AG04449 (cell line): Measurements from ENCODE around the gene WFDC2.
A peak's percentile ranks its signal among the peaks of the same experiment; 100 is the strongest.
"Not testable (repeated sequence)": the region's sequence is repeated elsewhere in the genome, so short reads cannot be mapped to it uniquely, and the experiment has no call there.

Experiments used
- CTCF ChIA-PET: fragments of 350-600 bp; formaldehyde crosslinking; extraction: SDS; loops from one replicate; lab custom pipeline; 2021; ENCODE audit warnings: antibody characterized with exemption; lab: Yijun Ruan, JAX
- POLR2A ChIA-PET: fragments of 400-600, 350-600 bp; formaldehyde crosslinking; extraction: SDS; loops from one replicate; lab custom pipeline; 2020; ENCODE audit warnings: antibody characterized with exemption, inconsistent platforms; lab: Yijun Ruan, JAX
- DNase-seq: peaks from one replicate; pipeline ENCODE4 v3.0.0-alpha.2; 2010; ENCODE audit warnings: low read depth, low spot score
- H3K4me3 ChIP-seq: 2 replicates; pipeline ENCODE4 v1.5.1; 2011; ENCODE audit warnings: low read depth, mild to moderate bottlenecking, control low read depth, low read length
- CTCF ChIP-seq: IDR thresholded peaks from one replicate; pipeline ENCODE4 v1.5.1; 2011; ENCODE audit warnings: mild to moderate bottlenecking, moderate library complexity, low read length, control low read depth, inconsistent platforms; ENCODE audit not compliant: insufficient read depth; ENCODE audit errors: missing control alignments

The WFDC2 gene

DNA sequence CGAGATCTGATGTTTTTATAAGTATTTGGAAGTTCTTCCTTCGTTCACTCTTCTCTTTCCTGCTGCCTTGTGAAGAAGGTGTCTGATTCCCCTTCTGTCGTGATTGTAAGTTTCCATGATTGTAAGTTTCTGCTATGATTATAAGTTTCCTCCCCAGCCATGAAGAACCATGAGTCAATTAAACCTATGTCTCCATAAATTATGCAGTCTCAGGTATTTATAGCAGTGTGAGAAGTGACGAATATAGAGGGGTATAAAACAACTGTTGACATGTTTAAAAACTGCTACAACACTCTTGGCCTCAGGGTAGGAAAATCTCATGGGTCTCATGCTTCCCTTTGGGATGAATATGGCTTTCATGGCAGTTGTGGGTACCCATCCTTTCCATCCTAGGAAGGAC, 5.8 kb upstream of the WFDC2 start:
- ChIA-PET POLR2A (no interaction called here), CTCF (interaction anchor here (0.7 to 3.9 kb wide), 2 partner anchors 13 to 17 kb away, joined by 3 to 18 read pairs; no protein-coding TSS in a partner anchor)
- TF ChIP-seq CTCF: no peak
- DNase-seq: no peak
- H3K4me3 ChIP-seq: no peak overlapping the region

DNA sequence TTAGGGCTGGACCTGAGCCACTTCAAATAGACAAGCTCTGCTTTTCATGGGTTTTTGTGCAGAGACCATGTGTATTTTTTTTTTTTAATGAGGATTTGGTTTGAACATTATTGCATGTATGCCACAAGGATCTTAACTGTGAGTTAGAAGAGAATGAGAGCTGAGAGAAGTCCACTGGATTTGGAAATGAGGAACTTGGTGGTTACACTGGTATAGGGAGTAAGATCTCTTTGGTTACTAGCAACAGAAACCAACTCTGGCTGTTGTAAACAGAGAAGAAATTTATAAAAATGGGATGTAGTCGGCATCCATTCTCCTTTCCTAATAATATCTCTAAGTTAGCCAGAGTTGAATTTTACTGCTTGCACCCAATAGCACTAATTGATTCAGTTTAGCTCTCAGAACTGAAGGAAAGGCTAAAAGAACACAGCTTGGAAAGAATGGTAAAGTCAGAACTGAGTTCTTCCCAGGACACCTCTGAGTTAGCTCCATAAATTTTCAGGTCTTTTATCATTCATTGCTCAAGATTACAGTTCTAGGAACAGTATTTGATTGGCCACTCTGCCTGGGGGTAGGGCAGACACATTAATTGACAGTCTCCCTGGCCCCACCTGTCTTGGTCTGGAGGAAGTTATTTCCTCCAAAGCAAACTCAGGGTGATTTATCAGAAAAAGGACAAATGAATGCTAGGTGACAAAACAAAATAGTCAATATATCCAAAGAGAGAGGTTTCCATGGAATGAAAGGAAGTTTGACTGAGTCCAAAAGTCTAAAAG, 3.9 kb upstream of the WFDC2 start:
- no peak for TF ChIP-seq CTCF
- POLR2A ChIA-PET: no interaction called here
- DNase-seq: no peak
- CTCF ChIA-PET: interaction anchor here (0.5 to 3.9 kb wide), 3 partner anchors 15 to 305 kb away, joined by 3 to 18 read pairs (median 6); no protein-coding TSS in a partner anchor
- H3K4me3 ChIP-seq: no peak overlapping the region

- H3K4me3 ChIP-seq: no peak overlapping the region
- POLR2A ChIA-PET: no interaction called here
- TF ChIP-seq CTCF: no peak
- CTCF ChIA-PET: interaction anchor here (1.8 kb wide), 2 partner anchors 8 to 18 kb away, joined by 5 read pairs; no protein-coding TSS in a partner anchor
- DNase-seq: no peak
Observed at GRCh38 chr20:45467172-45467571, 2.4 kb upstream of the WFDC2 start.

GRCh38 chr20:45467861-45468260, 1.7 kb upstream of the WFDC2 start:
- CTCF ChIA-PET: interaction anchor here (0.7 to 1.8 kb wide), 3 partner anchors 9 to 148 kb away, joined by 3 to 5 read pairs (median 5); no protein-coding TSS in a partner anchor

GRCh38 chr20:45470262-45470931, 844 bp downstream of the WFDC2 start:
- peak overlapping the region; percentile 39 for H3K4me3 ChIP-seq
- TF ChIP-seq CTCF: no peak
- CTCF ChIA-PET: interaction anchor here (0.9 to 1.2 kb wide), 3 partner anchors 153 to 165 kb away, joined by 3 read pairs; no protein-coding TSS in a partner anchor

More at GRCh38 chr20:45467861-45468260, 1.7 kb upstream of the WFDC2 start:
- TF ChIP-seq CTCF: no peak
- H3K4me3 ChIP-seq: no peak overlapping the region
- no peak for DNase-seq
- POLR2A ChIA-PET: no interaction called here

DNA sequence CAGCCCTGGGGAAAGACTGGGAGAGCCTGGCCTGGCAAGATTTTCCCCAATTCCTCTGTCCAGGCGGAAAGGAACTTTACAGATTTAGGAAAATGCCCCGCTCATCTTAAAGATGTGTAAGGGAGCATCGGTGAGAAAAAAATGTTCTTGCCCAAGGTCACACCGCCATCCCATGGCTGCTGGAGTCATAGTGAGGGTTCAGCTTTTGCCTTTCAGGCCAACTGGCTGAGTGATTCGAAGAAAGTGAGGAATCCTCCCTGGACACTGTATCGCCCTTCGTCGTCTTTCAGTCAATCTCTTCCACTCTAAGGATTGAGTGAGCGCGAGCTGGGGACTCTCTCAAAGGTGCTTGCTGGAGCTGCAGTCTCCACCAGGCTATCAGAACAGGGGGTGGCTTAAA, 1.4 kb downstream of the WFDC2 start:
- POLR2A ChIA-PET: no interaction called here
- peak overlapping the region; percentile 39 for H3K4me3 ChIP-seq
- no peak for DNase-seq
- CTCF ChIA-PET: interaction anchor here (0.9 to 1.2 kb wide), 2 partner anchors 153 to 165 kb away, joined by 3 read pairs; no protein-coding TSS in a partner anchor
- no peak for TF ChIP-seq CTCF

More at GRCh38 chr20:45470262-45470931, 844 bp downstream of the WFDC2 start:
- no peak for DNase-seq
- POLR2A ChIA-PET: no interaction called here

DNA sequence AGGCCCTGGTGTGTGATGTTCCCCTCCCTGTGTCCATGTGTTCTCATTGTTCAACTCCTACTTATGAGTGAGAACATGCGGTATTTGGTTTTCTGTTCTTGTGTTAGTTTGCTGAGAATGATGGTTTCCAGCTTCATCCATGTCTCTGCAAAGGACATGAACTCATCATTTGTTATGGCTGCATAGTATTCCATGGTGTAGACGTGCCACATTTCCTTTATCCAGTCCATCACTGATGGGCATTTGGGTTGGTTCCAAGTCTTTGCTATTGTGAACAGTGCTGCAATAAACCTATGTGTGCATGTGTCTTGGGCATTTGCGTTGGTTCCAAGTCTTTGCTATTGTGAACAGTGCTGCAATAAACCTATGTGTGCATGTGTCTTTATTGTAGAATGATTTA, 2.7 kb downstream of the WFDC2 start:
- CTCF ChIA-PET: not testable (repeated sequence)

DNA sequence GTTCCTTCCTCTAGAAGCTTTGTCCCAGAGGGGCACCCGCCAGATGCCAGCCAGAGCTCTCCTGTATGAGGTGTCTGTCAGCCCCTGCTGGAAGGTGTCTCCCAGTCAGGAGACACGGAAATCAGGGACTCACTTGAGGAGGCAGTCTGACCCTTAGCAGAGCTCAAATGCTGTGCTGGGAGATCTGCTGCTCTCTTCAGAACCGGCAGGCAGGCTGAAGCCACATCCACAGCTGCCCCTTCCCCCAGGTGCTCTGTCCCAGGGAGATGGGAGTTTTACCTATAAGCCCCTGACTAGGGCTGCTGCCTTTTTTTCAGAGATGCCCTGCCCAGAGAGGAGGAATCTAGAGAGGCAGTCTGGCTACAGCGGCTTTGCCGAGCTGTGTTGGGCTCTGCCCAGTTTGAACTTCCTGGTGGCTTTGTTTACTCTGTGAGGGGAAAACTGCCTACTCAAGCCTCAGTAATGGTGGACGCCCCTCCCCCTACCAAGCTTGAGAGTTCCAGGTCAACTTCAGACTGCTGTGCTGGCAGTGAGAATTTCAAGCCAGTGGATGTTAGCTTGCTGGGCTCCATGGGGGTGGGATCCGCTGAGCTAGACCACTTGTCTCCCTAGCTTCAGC, 8.1 kb downstream of the WFDC2 start:
- POLR2A ChIA-PET, CTCF ChIA-PET: not testable (repeated sequence)

More for the DNA sequence above, 2.7 kb downstream of the WFDC2 start:
- H3K4me3 ChIP-seq, POLR2A ChIA-PET, DNase-seq: not testable (repeated sequence)

More for the DNA sequence above, 8.1 kb downstream of the WFDC2 start:
- not testable (repeated sequence) for H3K4me3 ChIP-seq, DNase-seq
